Measurements from ENCODE around the gene PIR. TPM values are rescaled to one million over a fixed set of nuclear protein-coding genes. Genes with fewer than 3 reads are reported as not detected.

Gene PIR
- total and polyA plus RNA-seq, 9 of the 15 experiments (the other 6 are each of a cell fraction or from before 2014, with no cell fraction given), result 7.5 to 29.8 (median 11.5) TPM

DNA sequence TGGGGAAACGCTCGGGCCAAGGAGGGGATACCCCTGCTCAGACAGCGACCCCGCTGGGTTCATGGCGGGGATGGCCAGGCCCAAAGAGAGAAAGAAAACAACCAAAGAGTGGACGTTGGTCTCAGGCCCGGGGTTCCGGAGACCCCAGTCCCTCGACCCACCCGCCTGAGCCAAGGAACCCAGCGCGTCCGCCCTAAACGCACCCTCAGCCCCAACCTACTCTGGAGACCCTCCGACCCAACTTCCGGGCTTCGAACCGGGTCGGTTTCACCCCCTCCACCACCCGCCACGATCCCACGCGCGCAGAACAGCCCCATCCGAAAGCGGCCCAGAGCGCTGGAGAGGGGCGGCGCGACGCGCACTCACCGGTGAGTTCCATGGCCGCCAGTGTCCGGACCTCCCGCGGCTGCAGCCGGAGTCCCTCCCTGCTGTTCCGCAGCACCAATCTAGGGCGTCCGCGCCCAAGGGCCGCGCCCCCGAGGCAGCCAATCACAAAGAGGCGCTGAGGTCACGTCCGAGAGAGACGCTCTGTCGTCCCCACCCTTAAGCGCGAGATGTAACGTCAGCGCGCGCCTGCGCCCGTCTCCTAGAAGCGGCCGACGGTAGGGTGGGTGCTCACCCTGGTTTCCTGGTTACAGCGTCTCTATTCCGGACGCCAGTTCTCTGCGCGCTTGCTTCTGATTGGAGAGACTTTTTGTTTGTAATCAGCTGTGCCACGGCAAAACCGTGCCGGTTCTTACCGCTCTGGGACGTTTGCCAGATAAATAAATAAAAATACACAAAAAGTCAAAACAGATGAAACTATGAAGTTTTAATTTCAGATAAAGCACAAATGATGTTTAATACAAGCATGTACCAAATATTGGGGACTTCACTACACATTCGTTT, 157.8 kb downstream of the PIR start, which contains the start of gene PIGA (continued):
- TF ChIP-seq NCOR1 (IDR thresholded peaks at IDR 0.05) (no peak), SLC30A9 (CRISPR knock-in tag; IDR thresholded peaks at IDR 0.05) (no peak), BMI1 (IDR thresholded peaks at IDR 0.05; ENCODE audit: low read length) (no peak), ZNF224 (CRISPR knock-in tag; IDR thresholded peaks at IDR 0.05) (no peak), NFIX (CRISPR knock-in tag; IDR thresholded peaks at IDR 0.05; ENCODE audit: low read depth) (no peak), PHF20 (IDR thresholded peaks at IDR 0.05; ENCODE audit: partially characterized antibody) (peak; percentile 64), GABPB2 (CRISPR knock-in tag; conservative IDR thresholded peaks at IDR 0.05) (no peak), ZNF436 (CRISPR knock-in tag; IDR thresholded peaks at IDR 0.05) (no peak), ZNF232 (CRISPR knock-in tag; IDR thresholded peaks at IDR 0.05) (no peak), SETDB1 (IDR thresholded peaks at IDR 0.05; ENCODE audit: low read length) (no peak), MYC (IDR thresholded peaks at IDR 0.05; ENCODE audit: low read depth, low read length) (0 out of 2 replicates have a peak, but pooled peaks have one; percentile 35), MYC (CRISPR knock-in tag; IDR thresholded peaks at IDR 0.05; ENCODE audit: borderline replicate concordance, low read depth) (no peak), PHTF2 (CRISPR knock-in tag; IDR thresholded peaks at IDR 0.05) (no peak), FOXP1 (CRISPR knock-in tag; IDR thresholded peaks at IDR 0.05) (0 out of 2 replicates have a peak, but pooled peaks have one; percentile 55), NR2F6 (CRISPR knock-in tag; IDR thresholded peaks at IDR 0.05) (no peak), MYBL2 (IDR thresholded peaks at IDR 0.05; ENCODE audit: low read depth) (peak; percentile 71), MYBL2 (CRISPR knock-in tag; IDR thresholded peaks at IDR 0.05; ENCODE audit: borderline replicate concordance) (no peak), NBN (IDR thresholded peaks at IDR 0.05; ENCODE audit: low read depth) (no peak), SREBF2 (CRISPR knock-in tag; IDR thresholded peaks at IDR 0.05) (no peak), IRF2 (CRISPR knock-in tag; IDR thresholded peaks at IDR 0.05) (no peak), HSF4 (CRISPR knock-in tag; IDR thresholded peaks at IDR 0.05; ENCODE audit: borderline replicate concordance) (no peak), NUFIP1 (IDR thresholded peaks at IDR 0.05; ENCODE audit: partially characterized antibody) (no peak), FOXK2 (conservative IDR thresholded peaks at IDR 0.05 in 1 of 2, IDR thresholded peaks at IDR 0.05 in 1 of 2; ENCODE audit: low read depth in 2 of 2) (peak in 1 of 2 experiments; percentile 67; a peak in 2 of 4 replicates), CREB1 (IDR thresholded peaks at IDR 0.05) (peak; percentile 94), CREB1 (CRISPR knock-in tag; IDR thresholded peaks at IDR 0.05) (peak; percentile 88)
- TF ChIP-seq, protein P1, sequence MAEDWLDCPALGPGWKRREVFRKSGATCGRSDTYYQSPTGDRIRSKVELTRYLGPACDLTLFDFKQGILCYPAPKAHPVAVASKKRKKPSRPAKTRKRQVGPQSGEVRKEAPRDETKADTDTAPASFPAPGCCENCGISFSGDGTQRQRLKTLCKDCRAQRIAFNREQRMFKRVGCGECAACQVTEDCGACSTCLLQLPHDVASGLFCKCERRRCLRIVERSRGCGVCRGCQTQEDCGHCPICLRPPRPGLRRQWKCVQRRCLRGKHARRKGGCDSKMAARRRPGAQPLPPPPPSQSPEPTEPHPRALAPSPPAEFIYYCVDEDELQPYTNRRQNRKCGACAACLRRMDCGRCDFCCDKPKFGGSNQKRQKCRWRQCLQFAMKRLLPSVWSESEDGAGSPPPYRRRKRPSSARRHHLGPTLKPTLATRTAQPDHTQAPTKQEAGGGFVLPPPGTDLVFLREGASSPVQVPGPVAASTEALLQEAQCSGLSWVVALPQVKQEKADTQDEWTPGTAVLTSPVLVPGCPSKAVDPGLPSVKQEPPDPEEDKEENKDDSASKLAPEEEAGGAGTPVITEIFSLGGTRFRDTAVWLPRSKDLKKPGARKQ (CRISPR knock-in tag; IDR thresholded peaks at IDR 0.05), result no peak
- TF ChIP-seq, protein P2, sequence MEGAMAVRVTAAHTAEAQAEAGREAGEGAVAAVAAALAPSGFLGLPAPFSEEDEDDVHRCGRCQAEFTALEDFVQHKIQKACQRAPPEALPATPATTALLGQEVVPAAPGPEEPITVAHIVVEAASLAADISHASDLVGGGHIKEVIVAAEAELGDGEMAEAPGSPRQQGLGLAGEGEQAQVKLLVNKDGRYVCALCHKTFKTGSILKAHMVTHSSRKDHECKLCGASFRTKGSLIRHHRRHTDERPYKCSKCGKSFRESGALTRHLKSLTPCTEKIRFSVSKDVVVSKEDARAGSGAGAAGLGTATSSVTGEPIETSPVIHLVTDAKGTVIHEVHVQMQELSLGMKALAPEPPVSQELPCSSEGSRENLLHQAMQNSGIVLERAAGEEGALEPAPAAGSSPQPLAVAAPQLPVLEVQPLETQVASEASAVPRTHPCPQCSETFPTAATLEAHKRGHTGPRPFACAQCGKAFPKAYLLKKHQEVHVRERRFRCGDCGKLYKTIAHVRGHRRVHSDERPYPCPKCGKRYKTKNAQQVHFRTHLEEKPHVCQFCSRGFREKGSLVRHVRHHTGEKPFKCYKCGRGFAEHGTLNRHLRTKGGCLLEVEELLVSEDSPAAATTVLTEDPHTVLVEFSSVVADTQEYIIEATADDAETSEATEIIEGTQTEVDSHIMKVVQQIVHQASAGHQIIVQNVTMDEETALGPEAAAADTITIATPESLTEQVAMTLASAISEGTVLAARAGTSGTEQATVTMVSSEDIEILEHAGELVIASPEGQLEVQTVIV (CRISPR knock-in tag; IDR thresholded peaks at IDR 0.05; ENCODE audit: borderline replicate concordance), result no peak
